SIG-M5 treated with dmso at 0.1 percent for 504 hours (cell line): Measurements from ENCODE around the gene LEMD1.
A peak's percentile ranks its signal among the peaks of the same experiment; 100 is the strongest.

ENCODE experiments used
- DNase-seq: peaks from one replicate; lab custom pipeline; 2025; ENCODE audit not compliant: unreplicated experiment; lab: John Stamatoyannopoulos, UW

The LEMD1 gene

DNA sequence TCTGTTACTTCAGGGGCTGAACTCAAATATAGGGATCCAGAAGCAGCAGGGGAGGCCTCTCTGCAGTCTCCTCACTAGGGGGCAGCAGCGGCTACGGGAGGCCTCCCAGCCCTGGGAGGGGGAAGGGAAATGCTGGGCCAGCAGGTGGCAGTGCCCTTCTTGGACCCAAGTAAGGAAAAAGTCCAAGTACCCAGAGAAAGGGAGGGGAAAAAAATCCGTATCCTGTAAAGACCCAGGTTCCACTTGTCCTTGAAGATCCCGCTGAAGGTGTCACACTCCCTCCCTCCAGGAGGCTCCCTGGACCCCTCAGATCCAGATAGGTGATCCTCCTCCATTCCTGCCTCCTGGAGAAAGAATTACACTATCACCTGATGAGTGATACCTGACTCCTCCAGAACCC lies 86.2 kb downstream of the LEMD1 start:
- peak; percentile 70 for DNase-seq

DNA sequence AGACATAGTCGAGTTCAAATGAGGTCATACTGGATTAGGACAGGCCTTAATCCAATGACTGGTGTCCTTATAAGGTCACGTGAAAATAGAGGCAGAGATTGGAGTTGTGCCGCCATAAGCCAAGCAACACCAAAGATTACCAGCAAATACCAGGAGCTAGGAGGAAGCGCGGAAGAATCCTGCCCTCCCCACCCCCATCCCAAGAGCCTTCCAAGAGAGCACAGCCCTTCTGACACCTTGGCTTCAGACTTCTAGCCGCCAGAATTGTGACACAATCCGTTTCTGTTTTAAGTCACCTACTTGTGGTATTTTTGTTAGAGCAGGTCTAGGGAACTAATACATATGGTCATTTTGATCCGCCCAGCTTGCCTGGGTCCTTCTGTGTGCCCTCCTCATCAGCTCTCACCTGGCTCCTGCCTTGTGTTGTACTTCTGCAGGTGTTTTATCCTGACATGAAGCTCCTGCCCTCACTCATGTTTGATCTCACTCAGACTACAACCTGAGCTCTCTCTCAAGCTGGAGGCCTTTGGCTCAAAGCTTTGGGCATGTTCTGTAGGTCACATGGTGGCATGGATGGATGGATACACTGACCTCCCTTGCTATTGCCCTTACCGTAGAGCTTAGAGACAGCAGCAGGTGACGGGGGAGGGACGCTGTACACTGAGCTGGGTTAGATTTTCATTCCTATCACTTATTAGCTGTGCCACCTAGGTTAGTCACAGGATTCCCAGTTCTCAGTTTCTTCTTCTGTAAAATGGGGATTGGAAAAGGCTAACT lies 89.7 kb downstream of the LEMD1 start:
- no peak for DNase-seq
